Memory B cell (primary cell): ENCODE measurements around the gene TOM1L2.

ENCODE experiments used
- ATAC-seq: fragments of 150-1000 bp; cut with Tn5 transposase; 2 replicates; pipeline ENCODE4 v1.10.0; 2021; ENCODE audit warnings: low read depth, mild to moderate bottlenecking, moderate library complexity
- DNase-seq, 2 donors: peaks; one replicate each; pipeline ENCODE4 v3.0.0; 2022; ENCODE audit warnings: low spot score in 2 of 2
- H3K27ac Mint-ChIP-seq: one replicate; pipeline ENCODE4 v1.8.0; 2022; ENCODE audit warnings: mild to moderate bottlenecking, moderate library complexity, mixed read lengths
- H3K27me3 Mint-ChIP-seq: one replicate; pipeline ENCODE4 v1.8.0; 2022; ENCODE audit warnings: mixed read lengths
- H3K36me3 Mint-ChIP-seq: one replicate; pipeline ENCODE4 v1.8.0; 2022; ENCODE audit warnings: mild to moderate bottlenecking, mixed read lengths
- H3K4me1 Mint-ChIP-seq: one replicate; pipeline ENCODE4 v1.8.0; 2022; ENCODE audit warnings: mixed read lengths
- H3K4me3 Mint-ChIP-seq: one replicate; pipeline ENCODE4 v1.8.0; 2022; ENCODE audit warnings: mild to moderate bottlenecking, moderate library complexity, mixed read lengths
- H3K9me3 Mint-ChIP-seq: one replicate; pipeline ENCODE4 v1.8.0; 2022; ENCODE audit warnings: mixed read lengths

Gene TOM1L2

GRCh38 chr17:17937958-17938357, 34.2 kb downstream of the TOM1L2 start:
- Mint-ChIP-seq H3K27ac (no peak overlapping the region), H3K27me3 (no peaks in the 10 kb centered on the region), H3K9me3 (no peaks in the 10 kb centered on the region), H3K4me3 (no peak overlapping the region), H3K4me1 (peaks cover 6% of the 10 kb centered on the region), H3K36me3 (no peaks in the 10 kb centered on the region)
- ATAC-seq (no peak), DNase-seq (no peak)

- ATAC-seq (no peak), DNase-seq (no peak)
- no peaks in the 10 kb centered on the region for H3K36me3 Mint-ChIP-seq
- H3K4me3 Mint-ChIP-seq: no peak overlapping the region
- H3K27ac Mint-ChIP-seq: no peak overlapping the region
- peaks cover 6% of the 10 kb centered on the region for H3K4me1 Mint-ChIP-seq
- no peaks in the 10 kb centered on the region for H3K27me3 Mint-ChIP-seq
- no peaks in the 10 kb centered on the region for H3K9me3 Mint-ChIP-seq
Measured at GRCh38 chr17:17937201-17937853, 34.9 kb downstream of the TOM1L2 start.

GRCh38 chr17:17935321-17936271, 36.6 kb downstream of the TOM1L2 start:
- Mint-ChIP-seq H3K27me3 (no peaks in the 10 kb centered on the region), H3K27ac (no peak overlapping the region), H3K36me3 (no peaks in the 10 kb centered on the region), H3K4me3 (no peak overlapping the region), H3K4me1 (peaks cover 9% of the 10 kb centered on the region), H3K9me3 (no peaks in the 10 kb centered on the region)
- DNase-seq (no peak), ATAC-seq (no peak)

GRCh38 chr17:17934806-17935205, 37.4 kb downstream of the TOM1L2 start:
- Mint-ChIP-seq H3K27ac (no peak overlapping the region), H3K4me1 (peaks cover 7% of the 10 kb centered on the region), H3K4me3 (no peak overlapping the region), H3K36me3 (no peaks in the 10 kb centered on the region), H3K9me3 (no peaks in the 10 kb centered on the region), H3K27me3 (no peaks in the 10 kb centered on the region)
- ATAC-seq: no peak
- no peak for DNase-seq

GRCh38 chr17:17934214-17934613, 38.0 kb downstream of the TOM1L2 start:
- H3K36me3 Mint-ChIP-seq: no peaks in the 10 kb centered on the region
- DNase-seq (no peak), ATAC-seq (no peak)
- no peak overlapping the region for H3K4me3 Mint-ChIP-seq
- H3K27me3 Mint-ChIP-seq: no peaks in the 10 kb centered on the region
- no peaks in the 10 kb centered on the region for H3K9me3 Mint-ChIP-seq
- H3K4me1 Mint-ChIP-seq: peaks cover 8% of the 10 kb centered on the region
- no peak overlapping the region for H3K27ac Mint-ChIP-seq

- ATAC-seq: no peak
- no peak for DNase-seq
- Mint-ChIP-seq H3K4me1 (peaks cover 8% of the 10 kb centered on the region), H3K9me3 (no peaks in the 10 kb centered on the region), H3K27ac (no peak overlapping the region), H3K36me3 (no peaks in the 10 kb centered on the region), H3K4me3 (no peak overlapping the region), H3K27me3 (no peaks in the 10 kb centered on the region)
Measured at GRCh38 chr17:17933775-17934174, 38.4 kb downstream of the TOM1L2 start.

GRCh38 chr17:17931159-17931558, 41.0 kb downstream of the TOM1L2 start:
- peaks cover 8% of the 10 kb centered on the region for H3K4me1 Mint-ChIP-seq
- no peak for DNase-seq
- no peak overlapping the region for H3K27ac Mint-ChIP-seq
- no peaks in the 10 kb centered on the region for H3K36me3 Mint-ChIP-seq
- H3K9me3 Mint-ChIP-seq: no peaks in the 10 kb centered on the region
- H3K4me3 Mint-ChIP-seq: no peak overlapping the region
- no peak for ATAC-seq
- no peaks in the 10 kb centered on the region for H3K27me3 Mint-ChIP-seq

- Mint-ChIP-seq H3K27ac (no peak overlapping the region), H3K27me3 (no peaks in the 10 kb centered on the region), H3K4me1 (peaks cover 5% of the 10 kb centered on the region), H3K9me3 (no peaks in the 10 kb centered on the region), H3K36me3 (no peaks in the 10 kb centered on the region), H3K4me3 (no peak overlapping the region)
- no peak for DNase-seq
- no peak for ATAC-seq
Measured at GRCh38 chr17:17930674-17931073, 41.5 kb downstream of the TOM1L2 start.

GRCh38 chr17:17929655-17930380, 42.4 kb downstream of the TOM1L2 start:
- Mint-ChIP-seq H3K4me1 (peaks cover 7% of the 10 kb centered on the region), H3K27me3 (no peaks in the 10 kb centered on the region), H3K36me3 (no peaks in the 10 kb centered on the region), H3K9me3 (peaks cover 1% of the 10 kb centered on the region), H3K4me3 (no peak overlapping the region), H3K27ac (no peak overlapping the region)
- DNase-seq (no peak), ATAC-seq (no peak)

- Mint-ChIP-seq H3K4me3 (no peak overlapping the region), H3K27ac (no peak overlapping the region)
Measured at GRCh38 chr17:17928398-17929287, 43.6 kb downstream of the TOM1L2 start.

GRCh38 chr17:17926840-17927449, 45.3 kb downstream of the TOM1L2 start:
- H3K36me3 Mint-ChIP-seq: peaks cover 4% of the 10 kb centered on the region
- H3K27me3 Mint-ChIP-seq: no peaks in the 10 kb centered on the region
- no peak for ATAC-seq
- no peak for DNase-seq
- H3K27ac Mint-ChIP-seq: no peak overlapping the region
- H3K4me1 Mint-ChIP-seq: peaks cover 8% of the 10 kb centered on the region
- H3K4me3 Mint-ChIP-seq: no peak overlapping the region
- H3K9me3 Mint-ChIP-seq: peaks cover 1% of the 10 kb centered on the region

More at GRCh38 chr17:17928398-17929287, 43.6 kb downstream of the TOM1L2 start:
- H3K27me3 Mint-ChIP-seq: no peaks in the 10 kb centered on the region
- H3K9me3 Mint-ChIP-seq: peaks cover 1% of the 10 kb centered on the region
- DNase-seq (no peak), ATAC-seq (no peak)
- H3K4me1 Mint-ChIP-seq: peaks cover 8% of the 10 kb centered on the region
- H3K36me3 Mint-ChIP-seq: no peaks in the 10 kb centered on the region

- Mint-ChIP-seq H3K4me3 (no peak overlapping the region), H3K27ac (no peak overlapping the region), H3K36me3 (peaks cover 4% of the 10 kb centered on the region), H3K27me3 (no peaks in the 10 kb centered on the region), H3K9me3 (peaks cover 1% of the 10 kb centered on the region), H3K4me1 (peaks cover 6% of the 10 kb centered on the region)
- ATAC-seq (no peak), DNase-seq (no peak)
Measured at GRCh38 chr17:17926036-17926435, 46.2 kb downstream of the TOM1L2 start.

GRCh38 chr17:17924857-17925250, 47.3 kb downstream of the TOM1L2 start:
- no peak overlapping the region for H3K27ac Mint-ChIP-seq
- H3K4me3 Mint-ChIP-seq: no peak overlapping the region
- DNase-seq (no peak), ATAC-seq (no peak)
- peaks cover 1% of the 10 kb centered on the region for H3K9me3 Mint-ChIP-seq
- peaks cover 5% of the 10 kb centered on the region for H3K4me1 Mint-ChIP-seq
- H3K36me3 Mint-ChIP-seq: peaks cover 4% of the 10 kb centered on the region
- H3K27me3 Mint-ChIP-seq: no peaks in the 10 kb centered on the region
